H9 (cell line): ENCODE data around the gene FBXL7. TPM values are rescaled to one million over a fixed set of nuclear protein-coding genes. Genes with fewer than 3 reads are reported as not detected.

Source experiments
- DNase-seq: peaks from one replicate; pipeline ENCODE4 v3.0.0-alpha.2; 2017
- H2AFZ ChIP-seq: one replicate; pipeline ENCODE4 v1.6.1; 2013; ENCODE audit warnings: mild to moderate bottlenecking, low read length, control low read depth, moderate library complexity
- H2AK5ac ChIP-seq: 2 replicates; pipeline ENCODE4 v1.6.1; 2013; ENCODE audit warnings: low read length, control low read depth, mixed read lengths; ENCODE audit not compliant: insufficient read length
- H2BK120ac ChIP-seq: one replicate; pipeline ENCODE4 v1.6.1; 2013; ENCODE audit warnings: low read depth, mild to moderate bottlenecking, low read length, control low read depth, inconsistent platforms; ENCODE audit not compliant: poor library complexity, severe bottlenecking
- H2BK12ac ChIP-seq: 2 replicates; pipeline ENCODE4 v1.6.1; 2013; ENCODE audit warnings: low read length, control low read depth, mixed read lengths, low read depth; ENCODE audit not compliant: insufficient read length
- H2BK15ac ChIP-seq: 2 replicates; pipeline ENCODE4 v1.6.1; 2013; ENCODE audit warnings: low read depth, low read length, control low read depth
- H2BK20ac ChIP-seq: one replicate; pipeline ENCODE4 v1.6.1; 2013; ENCODE audit warnings: low read depth, mild to moderate bottlenecking, low read length, control low read depth, inconsistent platforms; ENCODE audit not compliant: poor library complexity, severe bottlenecking
- H2BK5ac ChIP-seq: 2 replicates; pipeline ENCODE4 v1.6.1; 2013; ENCODE audit warnings: low read length, control low read depth, mixed read lengths; ENCODE audit not compliant: insufficient read length
- H3K14ac ChIP-seq: 2 replicates; pipeline ENCODE4 v1.6.1; 2013; ENCODE audit warnings: low read length, control low read depth; ENCODE audit not compliant: insufficient read depth
- H3K18ac ChIP-seq: 2 replicates; pipeline ENCODE4 v1.6.1; 2013; ENCODE audit warnings: low read depth, mild to moderate bottlenecking, mixed read lengths, low read length, control low read depth; ENCODE audit not compliant: insufficient read length
- H3K23ac ChIP-seq: 2 replicates; pipeline ENCODE4 v1.6.1; 2013; ENCODE audit warnings: low read length, control low read depth, mixed read lengths, low read depth; ENCODE audit not compliant: insufficient read length
- H3K23me2 ChIP-seq: 2 replicates; pipeline ENCODE4 v1.6.1; 2013; ENCODE audit warnings: low read depth, mild to moderate bottlenecking, mixed read lengths, low read length, control low read depth; ENCODE audit not compliant: insufficient read length, poor library complexity, severe bottlenecking
- H3K27ac ChIP-seq: 2 replicates; pipeline ENCODE4 v1.5.1; 2013; ENCODE audit warnings: low read length, control low read depth, mixed read lengths, low read depth; ENCODE audit not compliant: insufficient read length
- H3K27me3 ChIP-seq: 2 replicates; pipeline ENCODE4 v1.6.1; 2013; ENCODE audit warnings: low read length, control low read depth, inconsistent platforms; ENCODE audit not compliant: insufficient read depth
- H3K4ac ChIP-seq: 2 replicates; pipeline ENCODE4 v1.6.1; 2013; ENCODE audit warnings: low read depth, mild to moderate bottlenecking, control low read depth, inconsistent platforms, low read length, moderate library complexity
- H3K4me1 ChIP-seq: 2 replicates; pipeline ENCODE4 v1.6.1; 2013; ENCODE audit warnings: low read length, control low read depth, inconsistent platforms; ENCODE audit not compliant: insufficient read depth
- H3K4me2 ChIP-seq: 2 replicates; pipeline ENCODE4 v1.6.1; 2013; ENCODE audit warnings: low read length, control low read depth, mixed read lengths; ENCODE audit not compliant: insufficient read length, insufficient read depth
- H3K56ac ChIP-seq: 2 replicates; pipeline ENCODE4 v1.6.1; 2013; ENCODE audit warnings: low read depth, mild to moderate bottlenecking, mixed read lengths, low read length, control low read depth; ENCODE audit not compliant: insufficient read length
- H3K79me1 ChIP-seq: 2 replicates; pipeline ENCODE4 v1.6.1; 2013; ENCODE audit warnings: low read depth, mild to moderate bottlenecking, moderate library complexity, low read length, control low read depth, inconsistent platforms; ENCODE audit not compliant: insufficient read depth, poor library complexity, severe bottlenecking
- H3K79me2 ChIP-seq: 2 replicates; pipeline ENCODE4 v1.6.1; 2013; ENCODE audit warnings: low read length, control low read depth, inconsistent platforms; ENCODE audit not compliant: insufficient read depth
- H3K9ac ChIP-seq: 2 replicates; pipeline ENCODE4 v1.6.1; 2013; ENCODE audit warnings: low read length, control low read depth, mixed read lengths; ENCODE audit not compliant: insufficient read length; ENCODE audit errors: extremely low read depth
- H3K9me3 ChIP-seq: one replicate; pipeline ENCODE4 v1.6.1; 2013; ENCODE audit warnings: low read depth, low read length, inconsistent platforms; ENCODE audit not compliant: control insufficient read depth
- H3T11ph ChIP-seq: one replicate; pipeline ENCODE4 v1.6.1; 2013; ENCODE audit warnings: mild to moderate bottlenecking, low read length, control low read depth, inconsistent platforms
- H4K20me1 ChIP-seq: one replicate; pipeline ENCODE4 v1.6.1; 2013; ENCODE audit not compliant: control insufficient read depth, insufficient read length, insufficient read depth
- H4K5ac ChIP-seq: 2 replicates; pipeline ENCODE4 v1.6.1; 2013; ENCODE audit warnings: low read depth, mild to moderate bottlenecking, mixed read lengths, low read length, control low read depth; ENCODE audit not compliant: insufficient read length
- H4K8ac ChIP-seq: replicated peaks from 2 replicates; pipeline ENCODE4 v1.6.1; 2013; ENCODE audit warnings: low read length, control low read depth, mixed read lengths, low read depth; ENCODE audit not compliant: insufficient read length
- H4K91ac ChIP-seq: 2 replicates; pipeline ENCODE4 v1.6.1; 2013; ENCODE audit warnings: low read depth, mild to moderate bottlenecking, moderate library complexity, mixed read lengths, low read length, control low read depth; ENCODE audit not compliant: insufficient read length
- H3K27ac Mint-ChIP-seq, 3 experiments: 2 replicates in 2 of 3; 3 replicates in 1 of 3; pipeline ENCODE4 v1.8.0; 2020 to 2021; ENCODE audit warnings: mixed read lengths in 3 of 3, mild to moderate bottlenecking in 1 of 3, moderate library complexity in 1 of 3
- H3K27me3 Mint-ChIP-seq: 2 replicates; pipeline ENCODE4 v1.8.0; 2021; ENCODE audit warnings: low read depth, mild to moderate bottlenecking, moderate library complexity, mixed read lengths
- H3K36me3 Mint-ChIP-seq, 3 experiments: 2 replicates in 2 of 3; 3 replicates in 1 of 3; pipeline ENCODE4 v1.8.0; 2020 to 2021; ENCODE audit warnings: low read depth in 3 of 3, mixed read lengths in 3 of 3; ENCODE audit not compliant: insufficient read depth in 1 of 3
- H3K4me1 Mint-ChIP-seq, 2 experiments: 2 replicates each; pipeline ENCODE4 v1.8.0; 2020; ENCODE audit warnings: mixed read lengths in 2 of 2
- H3K4me3 Mint-ChIP-seq, 2 experiments: 2 replicates in 1 of 2; 3 replicates in 1 of 2; pipeline ENCODE4 v1.8.0; 2020 to 2021; ENCODE audit warnings: mild to moderate bottlenecking in 2 of 2, mixed read lengths in 2 of 2, moderate library complexity in 1 of 2
- H3K9me3 Mint-ChIP-seq, 2 experiments: 2 replicates in 1 of 2; 3 replicates in 1 of 2; pipeline ENCODE4 v1.8.0; 2020; ENCODE audit warnings: mild to moderate bottlenecking in 2 of 2, mixed read lengths in 2 of 2, moderate library complexity in 1 of 2
- WGBS: extraction: QIAGEN DNeasy Blood & Tissue Kit; methylation state at CpG from one replicate; pipeline ENCODE4 v1.1.7; 2013; ENCODE audit warnings: missing lambda C conversion rate, low lambda C conversion rate, mixed read lengths; ENCODE audit not compliant: insufficient read length; ENCODE audit errors: extremely low coverage; 5-methylcytosine and 5-hydroxymethylcytosine counted together
- total RNA-seq: library from RNA; stranded (reverse); gene quantifications from 2 replicates; pipeline ENCODE4 v1.2.1, GENCODE V29; 2021
- TF ChIP-seq, protein P1 (sequence below): fragments of 200-600 bp; sonication (generic); conservative IDR thresholded peaks from 3 replicates; pipeline ENCODE4 v1.8.0; 2021; ENCODE audit warnings: antibody characterized with exemption, mild to moderate bottlenecking

Gene FBXL7
- total RNA-seq, 1 experiment from 2014 or later, result 14.6 TPM

DNA sequence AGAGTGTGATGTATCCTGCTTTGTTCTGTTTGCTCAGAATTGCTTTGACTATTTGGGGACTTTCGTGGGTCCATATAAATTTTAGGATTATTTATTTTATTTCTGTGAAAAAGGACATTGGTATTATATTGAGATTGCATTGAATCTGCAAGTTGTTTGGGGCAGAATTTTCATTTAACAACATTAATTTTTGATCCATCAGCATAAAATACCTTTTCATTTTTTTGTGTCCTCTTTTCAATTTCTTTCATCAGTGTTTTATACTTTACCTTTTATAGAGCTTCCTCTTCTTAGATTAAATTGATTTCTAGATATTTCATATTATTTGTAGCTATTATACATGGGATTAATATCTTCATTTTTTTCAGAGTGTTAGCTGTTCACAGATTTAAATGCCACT is 40.8 kb upstream of the FBXL7 start:
- H2BK120ac ChIP-seq, result no peak overlapping the region

More for the DNA sequence above, 40.8 kb upstream of the FBXL7 start:
- H3K4me2 ChIP-seq, result no peak overlapping the region
- H3T11ph ChIP-seq, result no peak overlapping the region
- Mint-ChIP-seq H3K27me3 (peaks cover 5% of the 10 kb centered on the region), H3K9me3 (peaks cover 4 to 9% of the 10 kb centered on the region in 2 experiments; a peak in 2 of 5 replicates), H3K27ac (no peak overlapping the region), H3K4me3 (no peak overlapping the region), H3K36me3 (peaks cover 0 to 8% (median 0%) of the 10 kb centered on the region in 3 experiments; a peak in 1 of 7 replicates), H3K4me1 (peaks cover 0 to 4% of the 10 kb centered on the region in 2 experiments; a peak in 1 of 4 replicates)
- H2AK5ac ChIP-seq, result no peak overlapping the region
- no peak overlapping the region for H3K18ac ChIP-seq
- no peak for DNase-seq
- no peak overlapping the region for H3K27ac ChIP-seq
- no peak overlapping the region for H2BK5ac ChIP-seq
- no peak overlapping the region for H3K23ac ChIP-seq
- H3K4me1 ChIP-seq, result no peaks in the 10 kb centered on the region
- H3K79me2 ChIP-seq, result no peaks in the 10 kb centered on the region
- no peak overlapping the region for H2BK12ac ChIP-seq
- H3K27me3 ChIP-seq, result no peaks in the 10 kb centered on the region
- no peak overlapping the region for H4K91ac ChIP-seq
- no peaks in the 10 kb centered on the region for H3K9me3 ChIP-seq
- H2AFZ ChIP-seq, result no peak overlapping the region
- no peaks in the 10 kb centered on the region for H3K79me1 ChIP-seq
- no peak overlapping the region for H4K5ac ChIP-seq
- no peak overlapping the region for H3K4ac ChIP-seq
- H4K8ac ChIP-seq, result no peak overlapping the region
- H4K20me1 ChIP-seq, result no peaks in the 10 kb centered on the region
- no peaks in the 10 kb centered on the region for H3K23me2 ChIP-seq
- WGBS, result no CpG with 5 or more reads among the region's 1 CpG
- H3K56ac ChIP-seq, result no peak overlapping the region
- TF ChIP-seq, protein P1, sequence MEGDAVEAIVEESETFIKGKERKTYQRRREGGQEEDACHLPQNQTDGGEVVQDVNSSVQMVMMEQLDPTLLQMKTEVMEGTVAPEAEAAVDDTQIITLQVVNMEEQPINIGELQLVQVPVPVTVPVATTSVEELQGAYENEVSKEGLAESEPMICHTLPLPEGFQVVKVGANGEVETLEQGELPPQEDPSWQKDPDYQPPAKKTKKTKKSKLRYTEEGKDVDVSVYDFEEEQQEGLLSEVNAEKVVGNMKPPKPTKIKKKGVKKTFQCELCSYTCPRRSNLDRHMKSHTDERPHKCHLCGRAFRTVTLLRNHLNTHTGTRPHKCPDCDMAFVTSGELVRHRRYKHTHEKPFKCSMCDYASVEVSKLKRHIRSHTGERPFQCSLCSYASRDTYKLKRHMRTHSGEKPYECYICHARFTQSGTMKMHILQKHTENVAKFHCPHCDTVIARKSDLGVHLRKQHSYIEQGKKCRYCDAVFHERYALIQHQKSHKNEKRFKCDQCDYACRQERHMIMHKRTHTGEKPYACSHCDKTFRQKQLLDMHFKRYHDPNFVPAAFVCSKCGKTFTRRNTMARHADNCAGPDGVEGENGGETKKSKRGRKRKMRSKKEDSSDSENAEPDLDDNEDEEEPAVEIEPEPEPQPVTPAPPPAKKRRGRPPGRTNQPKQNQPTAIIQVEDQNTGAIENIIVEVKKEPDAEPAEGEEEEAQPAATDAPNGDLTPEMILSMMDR, result no peak
- H2BK15ac ChIP-seq, result no peak overlapping the region
- H2BK20ac ChIP-seq, result no peak overlapping the region
- no peak overlapping the region for H3K9ac ChIP-seq
- no peak overlapping the region for H3K14ac ChIP-seq
